K562 (cell line): ENCODE data around the gene PREX1. TPM values are rescaled to one million over a fixed set of nuclear protein-coding genes. Genes with fewer than 3 reads are reported as not detected.

Experiments used
- ATAC-seq: fragments of 200-7000 bp; cut with Tn5 transposase; 3 replicates; pipeline ENCODE4 v1.9.1; 2020; ENCODE audit warnings: moderate library complexity
- BruUV-seq: library from RNA; stranded (reverse); fragments of 400-500 nt; replicated peaks from 2 replicates; lab custom pipeline; 2021; lab: Mats Ljungman, UMichigan
- CTCF ChIA-PET: fragments of 300-600 bp; formaldehyde crosslinking; extraction: SDS; loops from one replicate; lab custom pipeline; 2021; ENCODE audit warnings: low intra/inter-chr PET ratio; lab: Yijun Ruan, JAX
- POLR2A ChIA-PET: fragments of 300-600, 350-650 bp; sonication (Branson Sonifier 250); formaldehyde crosslinking; extraction: SDS; loops from one replicate; lab custom pipeline; 2021; ENCODE audit warnings: antibody characterized with exemption, inconsistent platforms; lab: Yijun Ruan, JAX
- DNase-seq, 4 experiments: peaks; one replicate each; pipeline versions ENCODE4 v3.0.0 to v3.0.0-alpha.2; 2011 to 2018; ENCODE audit warnings: low spot score in 3 of 4, mixed read lengths in 3 of 4; ENCODE audit errors: extremely low read depth in 1 of 4
- FAIRE-seq: peaks from 2 replicates; lab custom pipeline; 2011; peaks lifted over from hg19 to GRCh38; lab: Jason Lieb, UNC
- H2AFZ ChIP-seq: 2 replicates; pipeline ENCODE4 v1.6.0; 2011; ENCODE audit warnings: low read depth, low read length, control low read depth, inconsistent platforms
- H3K27ac ChIP-seq: fragments of 200-600 bp; 3 replicates; pipeline ENCODE4 v1.8.0; 2011; ENCODE audit warnings: low read depth, mild to moderate bottlenecking, control low read depth, inconsistent platforms, low read length, moderate library complexity, mixed read lengths; ENCODE audit errors: extremely low read depth
- H3K27me3 ChIP-seq, 2 experiments: fragments of 300-600 bp in 1 of 2; 2 replicates in 1 of 2; 3 replicates in 1 of 2; pipeline versions ENCODE4 v1.6.0 to v1.8.0; 2011; ENCODE audit warnings: inconsistent platforms in 2 of 2, low read length in 2 of 2, mild to moderate bottlenecking in 1 of 2, mixed read lengths in 1 of 2, moderate library complexity in 1 of 2; ENCODE audit not compliant: control insufficient read depth in 2 of 2, insufficient read depth in 2 of 2
- H3K36me3 ChIP-seq: fragments of 300-600 bp; 3 replicates; pipeline ENCODE4 v1.8.0; 2011; ENCODE audit warnings: mild to moderate bottlenecking, low read length, inconsistent platforms; ENCODE audit not compliant: control insufficient read depth, insufficient read depth
- H3K4me1 ChIP-seq, 2 experiments: fragments of 200-600 bp in 1 of 2; replicated peaks in 1 of 2; 2 replicates in 1 of 2; 3 replicates in 1 of 2; pipeline versions ENCODE4 v1.5.1 to v1.8.0; 2011; ENCODE audit warnings: inconsistent platforms in 2 of 2, low read length in 2 of 2, mild to moderate bottlenecking in 1 of 2, mixed read lengths in 1 of 2, moderate library complexity in 1 of 2; ENCODE audit not compliant: control insufficient read depth in 2 of 2, insufficient read depth in 2 of 2
- H3K4me2 ChIP-seq: 2 replicates; pipeline ENCODE4 v1.6.1; 2011; ENCODE audit warnings: low read length, control low read depth, inconsistent platforms, mixed read lengths; ENCODE audit not compliant: insufficient read depth
- H3K4me3 ChIP-seq: fragments of 200-600 bp; sonication (generic), shearing (Covaris generic); 2 replicates; pipeline ENCODE4 v1.5.1; 2016; ENCODE audit warnings: control low read depth, inconsistent platforms
- H3K79me2 ChIP-seq: fragments of 200-600 bp; 3 replicates; pipeline ENCODE4 v1.8.0; 2011; ENCODE audit warnings: low read length, inconsistent platforms; ENCODE audit not compliant: control insufficient read depth, insufficient read depth
- H3K9ac ChIP-seq, 2 experiments: 2 replicates each; pipeline versions ENCODE4 v1.6.0 to v1.6.1; 2011; ENCODE audit warnings: low read depth in 2 of 2, low read length in 2 of 2, control low read depth in 1 of 2, inconsistent platforms in 1 of 2, mild to moderate bottlenecking in 1 of 2, mixed read lengths in 1 of 2; ENCODE audit not compliant: insufficient read depth in 1 of 2
- H3K9me1 ChIP-seq: one replicate; pipeline ENCODE4 v1.6.0; 2011; ENCODE audit warnings: inconsistent platforms, mild to moderate bottlenecking, low read length, moderate library complexity; ENCODE audit not compliant: control insufficient read depth, insufficient read depth
- H3K9me3 ChIP-seq: replicated peaks from 2 replicates; pipeline ENCODE4 v1.5.1; 2011; ENCODE audit warnings: low read depth, low read length, inconsistent platforms; ENCODE audit not compliant: control insufficient read depth, insufficient read depth
- H4K20me1 ChIP-seq: replicated peaks from 2 replicates; pipeline ENCODE4 v1.6.1; 2011; ENCODE audit warnings: low read length, inconsistent platforms, mixed read lengths; ENCODE audit not compliant: control insufficient read depth, insufficient read depth
- HIVEP1 ChIP-seq: fragments of 250-450 bp; sonication (Bioruptor Pico); IDR thresholded peaks from 2 replicates; pipeline ENCODE4 v1.4.0; 2020; ENCODE audit warnings: mild to moderate bottlenecking
- KAT8 ChIP-seq: fragments of 450-650 bp; IDR thresholded peaks from 2 replicates; pipeline ENCODE4 v1.6.1; 2016; ENCODE audit warnings: low read depth, mild to moderate bottlenecking
- POU5F1 ChIP-seq: fragments of 150-350 bp; IDR thresholded peaks from 2 replicates; pipeline ENCODE4 v1.6.1; 2014; ENCODE audit warnings: borderline replicate concordance, low read length, low read depth, mild to moderate bottlenecking; ENCODE audit not compliant: partially characterized antibody
- PRDM10 ChIP-seq: fragments of 450-650 bp; IDR thresholded peaks from 2 replicates; pipeline ENCODE4 v1.6.1; 2018; ENCODE audit not compliant: partially characterized antibody
- ZFP36 ChIP-seq: fragments of 150-350 bp; IDR thresholded peaks from 2 replicates; pipeline ENCODE4 v1.6.1; 2018; ENCODE audit warnings: low read length, low read depth; ENCODE audit not compliant: partially characterized antibody
- ZFPM2 ChIP-seq: fragments of 250-450 bp; sonication (Bioruptor Pico); IDR thresholded peaks from 2 replicates; pipeline ENCODE4 v1.5.1; 2022; ENCODE audit warnings: mild to moderate bottlenecking
- ZNF23 ChIP-seq: fragments of 250-450 bp; sonication (Bioruptor Pico); IDR thresholded peaks from 2 replicates; pipeline ENCODE4 v1.4.0; 2020; ENCODE audit warnings: mild to moderate bottlenecking
- WGBS: fragments of 100-300 bp; shearing (Covaris generic); methylation state at CpG from one replicate; pipeline ENCODE4 v1.1.6; 2016; ENCODE audit warnings: low coverage, mixed read lengths; ENCODE audit not compliant: insufficient coverage; ENCODE audit errors: missing lambda C conversion rate; 5-methylcytosine and 5-hydroxymethylcytosine counted together
- in situ Hi-C: fragments of 300-500 bp; cut with MboI; formaldehyde crosslinking; loops from 4 replicates; pipeline ENCODE4 v1.15.0; 2018; ENCODE audit warnings: inconsistent platforms, mixed read lengths
- intact Hi-C: fragments of 100-400 bp; cut with micrococcal nuclease; formaldehyde crosslinking; loops from 2 replicates; pipeline ENCODE4 v1.14.2; 2022
- polyA plus RNA-seq, 8 experiments: library from polyadenylated mRNA; depleted of rRNA in 4 of 8; stranded (reverse) in 5 of 8; unstranded in 3 of 8; fragments of >200 nt; fragmentation: Nextera tagmentation in 2 of 8; fragmentation: Illumina TruSeq in 1 of 8; extraction: Ambion mirVana in 2 of 8; extraction: Trizol in 1 of 8; gene quantifications; 2 replicates each; pipeline versions ENCODE4 v1.2.1 to v1.2.3, GENCODE V29; 2011 to 2014; ENCODE audit warnings: inconsistent platforms in 1 of 8, missing spikeins in 1 of 8
- total RNA-seq, 7 experiments: library from RNA; depleted of rRNA in 6 of 7; stranded (reverse); fragments of >200 nt in 6 of 7; fragmentation: Illumina TruSeq in 2 of 7; extraction: Trizol in 2 of 7; gene quantifications; 2 replicates each; pipeline versions ENCODE4 v1.2.1 to v1.2.3, GENCODE V29; 2011 to 2021; ENCODE audit warnings: low replicate concordance in 1 of 7

The PREX1 gene
- total and polyA plus RNA-seq, 9 of the 15 experiments (the other 6 are each of a cell fraction or from before 2014, with no cell fraction given), result 0.37 to 10.4 (median 4.8) TPM

GRCh38 chr20:48605364-48606171 is 222.2 kb downstream of the PREX1 start:
- Histone ChIP-seq H3K9me1 (no peaks in the 10 kb centered on the region), H3K36me3 (no peaks in the 10 kb centered on the region), H3K4me1 (no peaks in the 10 kb centered on the region), H3K27me3 (peaks cover 8 to 53% of the 10 kb centered on the region in 2 experiments; a peak in 4 of 5 replicates), H3K4me2 (no peak overlapping the region), H4K20me1 (no peaks in the 10 kb centered on the region; the same call in 1 of the 2 replicates), H3K27ac (no peak overlapping the region), H3K4me3 (no peak overlapping the region), H2AFZ (no peak overlapping the region), H3K79me2 (no peaks in the 10 kb centered on the region), H3K9ac (no peak overlapping the region), H3K9me3 (no peaks in the 10 kb centered on the region)
- ChIA-PET POLR2A (no interaction called here), CTCF (no interaction called here)
- BruUV-seq, result no TSS peak
- TF ChIP-seq ZNF23 (CRISPR knock-in tag), result no peak
- TF ChIP-seq KAT8, result no peak
- TF ChIP-seq POU5F1, result no peak
- no peak for TF ChIP-seq HIVEP1 (CRISPR knock-in tag)
- no peak for TF ChIP-seq PRDM10
- no peak for TF ChIP-seq ZFPM2
- TF ChIP-seq ZFP36, result peak; percentile 32
- DNase-seq (no peak), FAIRE-seq (no peak), ATAC-seq (no peak)
- WGBS, result 1% methylated on average over 15 of the region's 17 CpGs
- intact Hi-C loops (no loop called here), in situ Hi-C loops (no loop called here)
